CD4-positive, alpha-beta T cell (primary cell): Measurements from ENCODE around the gene SYNE1. TPM values are rescaled to one million over a fixed set of nuclear protein-coding genes. Genes with fewer than 3 reads are reported as not detected.

ENCODE experiments used
- ATAC-seq: fragments of 200-7000 bp; cut with Tn5 transposase; one replicate; pipeline ENCODE4 v1.10.0; 2022; ENCODE audit warnings: mild to moderate bottlenecking; ENCODE audit not compliant: poor library complexity
- CTCF ChIA-PET: fragments of 350-600 bp; sonication (Branson Sonifier 250); formaldehyde crosslinking; loops from one replicate; lab custom pipeline; 2021; ENCODE audit warnings: antibody characterized with exemption, inconsistent platforms; lab: Charles Lee
- POLR2A ChIA-PET: fragments of 350-600 bp; sonication (Branson Sonifier 250); formaldehyde crosslinking; loops from one replicate; lab custom pipeline; 2021; ENCODE audit warnings: antibody characterized with exemption, inconsistent platforms; lab: Charles Lee
- DNase-seq, 14 experiments: peaks; one replicate each; pipeline ENCODE4 v3.0.0-alpha.2; 2013 to 2020; ENCODE audit warnings: mixed read lengths in 2 of 14
- H3K27ac ChIP-seq, 2 donors: one replicate each; pipeline versions ENCODE4 v1.5.1 to v1.7.0; 2013; ENCODE audit warnings: low read length in 2 of 2, low read depth in 1 of 2, mild to moderate bottlenecking in 1 of 2
- H3K27me3 ChIP-seq, 2 experiments: 1 replicate in 1 of 2; 2 replicates in 1 of 2; pipeline versions ENCODE4 v1.6.1 to v1.7.0; 2013; ENCODE audit warnings: low read length in 2 of 2, control low read depth in 1 of 2, mild to moderate bottlenecking in 1 of 2, moderate library complexity in 1 of 2; ENCODE audit not compliant: insufficient read depth in 2 of 2, control insufficient read depth in 1 of 2
- H3K36me3 ChIP-seq: one replicate; pipeline ENCODE4 v1.6.1; 2013; ENCODE audit warnings: low read length, control low read depth; ENCODE audit not compliant: insufficient read depth
- H3K4me1 ChIP-seq: one replicate; pipeline ENCODE4 v1.6.1; 2013; ENCODE audit warnings: low read length, control low read depth; ENCODE audit not compliant: insufficient read depth
- H3K4me3 ChIP-seq: one replicate; pipeline ENCODE4 v1.5.1; 2013; ENCODE audit warnings: mild to moderate bottlenecking, low read length, moderate library complexity
- H3K9me3 ChIP-seq, 2 experiments: 1 replicate in 1 of 2; 2 replicates in 1 of 2; pipeline versions ENCODE4 v1.6.1 to v1.7.0; 2013; ENCODE audit warnings: low read length in 2 of 2, mild to moderate bottlenecking in 2 of 2, control low read depth in 1 of 2, moderate library complexity in 1 of 2; ENCODE audit not compliant: control insufficient read depth in 1 of 2, insufficient read depth in 1 of 2
- H3K27ac Mint-ChIP-seq: one replicate; pipeline ENCODE4 v1.8.0; 2020; ENCODE audit warnings: mixed read lengths
- H3K27me3 Mint-ChIP-seq: one replicate; pipeline ENCODE4 v1.8.0; 2021; ENCODE audit warnings: mixed read lengths
- H3K36me3 Mint-ChIP-seq: one replicate; pipeline ENCODE4 v1.8.0; 2021; ENCODE audit warnings: low read depth, mixed read lengths
- H3K4me1 Mint-ChIP-seq: one replicate; pipeline ENCODE4 v1.8.0; 2021; ENCODE audit warnings: low read depth, mixed read lengths
- H3K4me3 Mint-ChIP-seq: one replicate; pipeline ENCODE4 v1.8.0; 2020; ENCODE audit warnings: mild to moderate bottlenecking, mixed read lengths
- H3K9me3 Mint-ChIP-seq: one replicate; pipeline ENCODE4 v1.8.0; 2020; ENCODE audit warnings: mixed read lengths
- intact Hi-C, 2 experiments: fragments of 100-400 bp; cut with DNase I in 1 of 2; cut with micrococcal nuclease in 1 of 2; formaldehyde crosslinking; loops; one replicate each; pipeline versions ENCODE4 v1.15.1 to v1.9.0; 2023 to 2025; cut with DNase I, micrococcal nuclease
- total RNA-seq, 174 experiments: library from RNA in 2 of 174; stranded (reverse) in 2 of 174; gene quantifications; one replicate each; pipeline ENCODE4 v1.2.3 and lab custom pipeline; 2021 to 2026
- TF ChIP-seq, protein P1 (sequence below): fragments of 200-600 bp; IDR thresholded peaks from one replicate; pipeline ENCODE4 v1.8.0; 2022; ENCODE audit warnings: antibody characterized with exemption, mild to moderate bottlenecking

The SYNE1 gene
- total RNA-seq, 2 experiments from 2014 or later, result 94.9 to 108 TPM

DNA sequence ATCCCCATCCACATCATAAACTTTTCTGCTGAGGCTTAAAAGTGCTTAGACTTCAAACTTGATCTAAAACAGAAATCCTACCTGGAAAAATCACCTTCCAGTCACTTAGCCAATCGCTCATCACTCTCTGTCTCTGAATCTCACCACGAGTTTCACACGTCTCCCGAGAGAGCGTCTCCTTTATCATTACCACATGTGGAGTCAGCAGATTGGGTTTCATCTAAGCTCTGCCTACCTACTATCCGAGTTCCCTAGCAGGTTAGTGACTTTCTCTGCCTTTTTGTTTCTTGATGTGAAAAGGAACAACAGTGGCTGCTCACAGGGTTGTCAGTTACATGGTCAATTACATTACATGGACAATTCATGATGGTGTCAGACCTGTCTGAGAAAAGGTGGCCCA lies 543.5 kb downstream of the SYNE1 start:
- Mint-ChIP-seq H3K27me3 (no peaks in the 10 kb centered on the region), H3K27ac (no peak overlapping the region), H3K4me1 (no peaks in the 10 kb centered on the region), H3K4me3 (no peak overlapping the region), H3K36me3 (no peaks in the 10 kb centered on the region), H3K9me3 (no peaks in the 10 kb centered on the region)
- no peaks in the 10 kb centered on the region for H3K27me3 ChIP-seq
- ChIA-PET POLR2A (no interaction called here), CTCF (no interaction called here)
- ATAC-seq (no peak), DNase-seq (no peak)
- H3K4me1 ChIP-seq, result no peaks in the 10 kb centered on the region
- TF ChIP-seq, protein P1, sequence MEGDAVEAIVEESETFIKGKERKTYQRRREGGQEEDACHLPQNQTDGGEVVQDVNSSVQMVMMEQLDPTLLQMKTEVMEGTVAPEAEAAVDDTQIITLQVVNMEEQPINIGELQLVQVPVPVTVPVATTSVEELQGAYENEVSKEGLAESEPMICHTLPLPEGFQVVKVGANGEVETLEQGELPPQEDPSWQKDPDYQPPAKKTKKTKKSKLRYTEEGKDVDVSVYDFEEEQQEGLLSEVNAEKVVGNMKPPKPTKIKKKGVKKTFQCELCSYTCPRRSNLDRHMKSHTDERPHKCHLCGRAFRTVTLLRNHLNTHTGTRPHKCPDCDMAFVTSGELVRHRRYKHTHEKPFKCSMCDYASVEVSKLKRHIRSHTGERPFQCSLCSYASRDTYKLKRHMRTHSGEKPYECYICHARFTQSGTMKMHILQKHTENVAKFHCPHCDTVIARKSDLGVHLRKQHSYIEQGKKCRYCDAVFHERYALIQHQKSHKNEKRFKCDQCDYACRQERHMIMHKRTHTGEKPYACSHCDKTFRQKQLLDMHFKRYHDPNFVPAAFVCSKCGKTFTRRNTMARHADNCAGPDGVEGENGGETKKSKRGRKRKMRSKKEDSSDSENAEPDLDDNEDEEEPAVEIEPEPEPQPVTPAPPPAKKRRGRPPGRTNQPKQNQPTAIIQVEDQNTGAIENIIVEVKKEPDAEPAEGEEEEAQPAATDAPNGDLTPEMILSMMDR, result no peak
- intact Hi-C loops, result no loop called here
- H3K9me3 ChIP-seq, result no peaks in the 10 kb centered on the region
- H3K27ac ChIP-seq, result no peak overlapping the region
- H3K36me3 ChIP-seq, result no peaks in the 10 kb centered on the region
- H3K4me3 ChIP-seq, result no peak overlapping the region

DNA sequence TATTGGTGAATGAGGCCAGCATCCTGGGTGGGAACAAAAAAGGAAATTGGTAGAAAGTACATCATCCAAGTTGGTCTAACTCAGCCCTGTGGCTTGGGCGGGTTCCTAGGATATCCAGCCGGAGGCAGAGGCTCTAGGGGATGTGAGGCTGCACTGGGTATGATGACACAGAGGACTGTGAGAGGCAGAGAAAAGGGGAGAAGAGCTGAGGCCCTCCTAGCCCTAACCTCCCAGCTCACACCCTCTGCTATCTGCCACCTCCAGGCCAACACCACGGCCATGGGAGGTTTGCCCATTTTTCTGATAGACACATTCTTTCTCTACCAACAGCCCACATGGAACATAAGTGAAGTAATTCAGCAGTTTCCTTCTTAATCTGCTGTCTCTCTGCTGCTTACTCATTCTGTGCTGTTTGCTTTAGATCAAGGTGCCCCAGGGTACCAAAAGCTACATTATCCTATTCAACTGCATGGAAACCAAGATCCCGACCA lies 545.3 kb downstream of the SYNE1 start:
- Histone ChIP-seq H3K27ac (no peak overlapping the region), H3K27me3 (no peaks in the 10 kb centered on the region), H3K9me3 (no peaks in the 10 kb centered on the region), H3K36me3 (no peaks in the 10 kb centered on the region), H3K4me3 (no peak overlapping the region), H3K4me1 (no peaks in the 10 kb centered on the region)
- ATAC-seq (no peak), DNase-seq (no peak)
- CTCF ChIA-PET, result no interaction called here
- Mint-ChIP-seq H3K9me3 (no peaks in the 10 kb centered on the region), H3K4me1 (no peaks in the 10 kb centered on the region), H3K27ac (no peak overlapping the region), H3K27me3 (no peaks in the 10 kb centered on the region), H3K4me3 (no peak overlapping the region), H3K36me3 (no peaks in the 10 kb centered on the region)
- intact Hi-C loops, result no loop called here
- POLR2A ChIA-PET, result no interaction called here
- TF ChIP-seq, protein P1, result no peak

DNA sequence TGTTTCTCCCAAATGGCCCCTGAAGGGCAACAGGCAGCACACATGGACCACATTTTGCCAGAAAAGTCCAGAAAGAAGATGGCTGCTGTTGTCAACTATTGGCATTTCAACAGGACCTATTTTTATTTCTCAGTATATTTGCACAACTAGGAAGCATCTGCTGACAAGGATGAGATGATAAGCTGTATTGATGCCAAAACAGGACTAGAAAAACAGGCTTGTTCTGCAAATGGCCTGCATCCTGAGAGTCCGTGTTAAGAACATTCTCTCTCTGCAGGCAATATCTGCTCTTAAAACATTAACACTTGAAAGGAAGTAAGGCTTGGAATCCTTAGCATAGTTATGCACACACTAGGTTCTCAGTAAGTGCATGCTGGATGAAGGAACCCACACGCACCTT lies 546.0 kb downstream of the SYNE1 start:
- H3K4me3 Mint-ChIP-seq, result no peak overlapping the region
- DNase-seq (no peak), ATAC-seq (no peak)
- H3K9me3 Mint-ChIP-seq, result no peaks in the 10 kb centered on the region
- Histone ChIP-seq H3K9me3 (no peaks in the 10 kb centered on the region), H3K4me1 (no peaks in the 10 kb centered on the region), H3K27ac (no peak overlapping the region), H3K27me3 (no peaks in the 10 kb centered on the region), H3K36me3 (no peaks in the 10 kb centered on the region), H3K4me3 (no peak overlapping the region)
- no peaks in the 10 kb centered on the region for H3K27me3 Mint-ChIP-seq
- no peaks in the 10 kb centered on the region for H3K36me3 Mint-ChIP-seq
- no peaks in the 10 kb centered on the region for H3K4me1 Mint-ChIP-seq
- intact Hi-C loops, result no loop called here
- TF ChIP-seq, protein P1, result no peak
- ChIA-PET CTCF (no interaction called here), POLR2A (no interaction called here)
- H3K27ac Mint-ChIP-seq, result no peak overlapping the region
